H1 (cell line): ENCODE measurements around the gene HNRNPAB.

Source experiments
- CEBPB ChIP-seq: IDR thresholded peaks from 2 replicates; pipeline ENCODE4 v1.6.1; 2012; ENCODE audit warnings: low read depth, low read length
- EP300 ChIP-seq, 2 experiments: IDR thresholded peaks; 1 replicate in 1 of 2; 2 replicates in 1 of 2; pipeline ENCODE4 v1.6.1; 2011 to 2012; ENCODE audit warnings: low read depth in 2 of 2, low read length in 2 of 2, mild to moderate bottlenecking in 2 of 2, borderline replicate concordance in 1 of 2, inconsistent platforms in 1 of 2, moderate library complexity in 1 of 2
- KDM5A ChIP-seq: fragments of 200-600 bp; IDR thresholded peaks from 2 replicates; pipeline ENCODE4 v1.7.1; 2012; ENCODE audit warnings: mild to moderate bottlenecking, low read length, inconsistent platforms, mixed read lengths
- POLR2A ChIP-seq, 2 experiments: IDR thresholded peaks; 1 replicate in 1 of 2; 2 replicates in 1 of 2; pipeline ENCODE4 v1.6.1; 2011; ENCODE audit warnings: low read depth in 2 of 2, low read length in 2 of 2, mild to moderate bottlenecking in 2 of 2; ENCODE audit errors: control extremely low read depth in 1 of 2
- POLR2AphosphoS5 ChIP-seq: IDR thresholded peaks from 2 replicates; pipeline ENCODE4 v1.6.1; 2011; ENCODE audit warnings: low read depth, low read length
- SP1 ChIP-seq: IDR thresholded peaks from 2 replicates; pipeline ENCODE4 v1.6.1; 2011; ENCODE audit warnings: low read depth, low read length
- SP4 ChIP-seq: IDR thresholded peaks from 2 replicates; pipeline ENCODE4 v1.6.1; 2012; ENCODE audit warnings: low read length, inconsistent platforms
- YY1 ChIP-seq: IDR thresholded peaks from 2 replicates; pipeline ENCODE4 v1.6.1; 2011; ENCODE audit warnings: low read depth, mild to moderate bottlenecking, low read length
- ZNF274 ChIP-seq: IDR thresholded peaks from 2 replicates; pipeline ENCODE4 v1.7.0; 2012; ENCODE audit warnings: low read length, borderline replicate concordance; ENCODE audit errors: extremely low read depth
- TF ChIP-seq, protein P1 (sequence below), 3 experiments: IDR thresholded peaks; 1 replicate in 2 of 3; 2 replicates in 1 of 3; pipeline versions ENCODE4 v1.5.1 to v1.6.1; 2011; ENCODE audit warnings: low read length in 3 of 3, mild to moderate bottlenecking in 3 of 3, inconsistent platforms in 2 of 3, low read depth in 1 of 3, moderate library complexity in 1 of 3; ENCODE audit not compliant: insufficient read depth in 1 of 3; ENCODE audit errors: control extremely low read depth in 1 of 3
- TF ChIP-seq, protein P2 (sequence below): IDR thresholded peaks from 2 replicates; pipeline ENCODE4 v1.6.1; 2011; ENCODE audit warnings: low read depth, mild to moderate bottlenecking, low read length; ENCODE audit not compliant: insufficient read depth

DNA sequence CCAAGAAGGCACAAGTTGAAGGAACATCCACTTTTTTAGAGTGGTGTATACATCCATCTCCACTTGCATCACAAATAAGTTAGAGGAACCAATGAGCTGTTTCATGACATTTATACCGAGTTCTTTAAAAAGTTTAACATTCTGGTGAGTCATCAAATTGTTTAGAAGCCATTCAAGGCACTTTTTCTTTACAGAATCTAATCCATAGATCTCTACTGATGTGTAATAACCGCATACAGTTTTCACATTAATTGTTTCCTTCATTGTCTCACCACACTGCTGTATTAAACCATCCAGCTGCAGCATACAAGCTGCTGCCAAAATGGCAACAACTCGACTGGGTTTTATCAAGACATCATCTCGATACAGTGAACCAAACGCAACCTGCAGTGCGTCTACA is 17.9 kb upstream of the HNRNPAB start:
- TF ChIP-seq KDM5A (no peak), EP300 (IDR thresholded peaks at IDR 0.05; ENCODE audit: borderline replicate concordance in 1 of 2, low read depth in 2 of 2, low read length in 2 of 2) (no peak), POLR2AphosphoS5 (no peak), ZNF274 (no peak), SP1 (no peak), POLR2A (IDR thresholded peaks at IDR 0.05; ENCODE audit: control extremely low read depth in 1 of 2, low read depth in 2 of 2, low read length in 2 of 2) (no peak), SP4 (no peak), CEBPB (no peak), YY1 (no peak)
- TF ChIP-seq, protein P1, sequence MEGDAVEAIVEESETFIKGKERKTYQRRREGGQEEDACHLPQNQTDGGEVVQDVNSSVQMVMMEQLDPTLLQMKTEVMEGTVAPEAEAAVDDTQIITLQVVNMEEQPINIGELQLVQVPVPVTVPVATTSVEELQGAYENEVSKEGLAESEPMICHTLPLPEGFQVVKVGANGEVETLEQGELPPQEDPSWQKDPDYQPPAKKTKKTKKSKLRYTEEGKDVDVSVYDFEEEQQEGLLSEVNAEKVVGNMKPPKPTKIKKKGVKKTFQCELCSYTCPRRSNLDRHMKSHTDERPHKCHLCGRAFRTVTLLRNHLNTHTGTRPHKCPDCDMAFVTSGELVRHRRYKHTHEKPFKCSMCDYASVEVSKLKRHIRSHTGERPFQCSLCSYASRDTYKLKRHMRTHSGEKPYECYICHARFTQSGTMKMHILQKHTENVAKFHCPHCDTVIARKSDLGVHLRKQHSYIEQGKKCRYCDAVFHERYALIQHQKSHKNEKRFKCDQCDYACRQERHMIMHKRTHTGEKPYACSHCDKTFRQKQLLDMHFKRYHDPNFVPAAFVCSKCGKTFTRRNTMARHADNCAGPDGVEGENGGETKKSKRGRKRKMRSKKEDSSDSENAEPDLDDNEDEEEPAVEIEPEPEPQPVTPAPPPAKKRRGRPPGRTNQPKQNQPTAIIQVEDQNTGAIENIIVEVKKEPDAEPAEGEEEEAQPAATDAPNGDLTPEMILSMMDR (IDR thresholded peaks at IDR 0.05; ENCODE audit: control extremely low read depth in 1 of 3, insufficient read depth in 1 of 3, low read depth in 1 of 3, low read length in 3 of 3), result no peak
- TF ChIP-seq, protein P2, sequence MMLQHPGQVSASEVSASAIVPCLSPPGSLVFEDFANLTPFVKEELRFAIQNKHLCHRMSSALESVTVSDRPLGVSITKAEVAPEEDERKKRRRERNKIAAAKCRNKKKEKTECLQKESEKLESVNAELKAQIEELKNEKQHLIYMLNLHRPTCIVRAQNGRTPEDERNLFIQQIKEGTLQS, result no peak
